GM18511 (cell line): ENCODE data around the gene ATOH7.
A peak's percentile ranks its signal among the peaks of the same experiment; 100 is the strongest.
"Not testable (repeated sequence)": the region's sequence is repeated elsewhere in the genome, so short reads cannot be mapped to it uniquely, and the experiment has no call there.

ENCODE experiments used
- ATAC-seq: cut with Tn5 transposase; IDR thresholded peaks from one replicate; pipeline ENCODE4 v1.9.1; 2021; ENCODE audit warnings: mild to moderate bottlenecking, moderate library complexity; ENCODE audit not compliant: unreplicated experiment

The ATOH7 gene

GRCh38 chr10:68238371-68238770 lies 6.5 kb upstream of the ATOH7 start:
- no peak for ATAC-seq

GRCh38 chr10:68237173-68237572 lies 5.3 kb upstream of the ATOH7 start:
- no peak for ATAC-seq

- no peak for ATAC-seq
These were observed 3.7 kb upstream of the ATOH7 start for GRCh38 chr10:68235581-68235980.

GRCh38 chr10:68235111-68235510 lies 3.2 kb upstream of the ATOH7 start:
- no peak for ATAC-seq

GRCh38 chr10:68233046-68233445 lies 1.1 kb upstream of the ATOH7 start:
- no peak for ATAC-seq

- ATAC-seq, result peak; percentile 97
These were observed 652 bp downstream of the ATOH7 start for GRCh38 chr10:68231106-68231816.

GRCh38 chr10:68230268-68230667 lies 1.6 kb downstream of the ATOH7 start:
- ATAC-seq, result no peak

GRCh38 chr10:68224810-68225209 lies 7.1 kb downstream of the ATOH7 start:
- ATAC-seq, result no peak

- ATAC-seq, result no peak
These were observed 8.3 kb downstream of the ATOH7 start for GRCh38 chr10:68223535-68224165.

- no peak for ATAC-seq
These were observed 9.5 kb downstream of the ATOH7 start for GRCh38 chr10:68222391-68222790.

- no peak for ATAC-seq
These were observed 10.7 kb downstream of the ATOH7 start for GRCh38 chr10:68221196-68221595.

GRCh38 chr10:68218786-68219185 lies 13.1 kb downstream of the ATOH7 start:
- no peak for ATAC-seq

- no peak for ATAC-seq
These were observed 19.1 kb downstream of the ATOH7 start for GRCh38 chr10:68212721-68213352.

GRCh38 chr10:68211669-68212068 lies 20.2 kb downstream of the ATOH7 start:
- ATAC-seq, result no peak

- ATAC-seq, result peak; percentile 73
These were observed 23.4 kb downstream of the ATOH7 start for GRCh38 chr10:68208424-68209042.

- ATAC-seq, result no peak
These were observed 29.0 kb downstream of the ATOH7 start for GRCh38 chr10:68202960-68203353.

- ATAC-seq, result no peak
These were observed 35.2 kb downstream of the ATOH7 start for GRCh38 chr10:68196701-68197100.

GRCh38 chr10:68195776-68196175 lies 36.1 kb downstream of the ATOH7 start:
- ATAC-seq, result not testable (repeated sequence)

GRCh38 chr10:68194290-68194689 lies 37.6 kb downstream of the ATOH7 start:
- no peak for ATAC-seq

- ATAC-seq, result no peak
These were observed 39.8 kb downstream of the ATOH7 start for GRCh38 chr10:68192113-68192512.

GRCh38 chr10:68188835-68189234 lies 43.1 kb downstream of the ATOH7 start:
- no peak for ATAC-seq

- ATAC-seq, result no peak
These were observed 46.8 kb downstream of the ATOH7 start for GRCh38 chr10:68185085-68185484.
